Smooth muscle cell (in vitro differentiated cells): Measurements from ENCODE around the gene EDN2. TPM values are rescaled to one million over a fixed set of nuclear protein-coding genes. Genes with fewer than 3 reads are reported as not detected.

Experiments used
- DNase-seq: peaks from one replicate; lab custom pipeline; 2025; ENCODE audit not compliant: unreplicated experiment; lab: John Stamatoyannopoulos, UW
- H2AFZ ChIP-seq: fragments of 200-600 bp; sonication (generic); 2 replicates; pipeline ENCODE4 v1.6.0; 2016; ENCODE audit warnings: antibody characterized with exemption, low read depth, mild to moderate bottlenecking
- H3F3A ChIP-seq: fragments of 200-600 bp; sonication (generic); 2 replicates; pipeline ENCODE4 v1.6.0; 2017; ENCODE audit warnings: antibody characterized with exemption, low read depth
- H3K27ac ChIP-seq: fragments of 200-600 bp; sonication (generic); 2 replicates; pipeline ENCODE4 v1.5.1; 2016; ENCODE audit warnings: low read depth, mild to moderate bottlenecking
- H3K27me3 ChIP-seq: fragments of 200-600 bp; sonication (generic); 2 replicates; pipeline ENCODE4 v1.6.1; 2016; ENCODE audit warnings: low read depth, mild to moderate bottlenecking
- H3K36me3 ChIP-seq: fragments of 200-600 bp; sonication (generic); 2 replicates; pipeline ENCODE4 v1.5.1; 2016; ENCODE audit warnings: low read depth
- H3K4me1 ChIP-seq: fragments of 200-600 bp; sonication (generic); 2 replicates; pipeline ENCODE4 v1.5.1; 2016; ENCODE audit warnings: low read depth
- H3K4me2 ChIP-seq: fragments of 200-600 bp; sonication (generic); 2 replicates; pipeline ENCODE4 v1.6.0; 2016; ENCODE audit warnings: mild to moderate bottlenecking
- H3K4me3 ChIP-seq: fragments of 200-600 bp; sonication (generic); 2 replicates; pipeline ENCODE4 v1.5.1; 2016; ENCODE audit warnings: mild to moderate bottlenecking
- H3K79me2 ChIP-seq: fragments of 200-600 bp; sonication (generic); 2 replicates; pipeline ENCODE4 v1.6.0; 2016; ENCODE audit warnings: low read depth, mild to moderate bottlenecking
- H3K9ac ChIP-seq: fragments of 200-600 bp; sonication (generic); 2 replicates; pipeline ENCODE4 v1.6.0; 2016; ENCODE audit warnings: low read depth
- H3K9me3 ChIP-seq: fragments of 200-600 bp; sonication (generic); replicated peaks from 2 replicates; pipeline ENCODE4 v1.5.1; 2016; ENCODE audit warnings: low read depth
- H4K20me1 ChIP-seq: fragments of 200-600 bp; sonication (generic); 2 replicates; pipeline ENCODE4 v1.6.0; 2016; ENCODE audit warnings: low read depth
- CTCF ChIP-seq: fragments of 200-600 bp; sonication (generic); IDR thresholded peaks from 2 replicates; pipeline ENCODE4 v1.5.1; 2017; ENCODE audit warnings: borderline replicate concordance, mild to moderate bottlenecking, antibody characterized with exemption; ENCODE audit not compliant: insufficient read depth, poor library complexity, severe bottlenecking
- WGBS: methylation state at CpG from one replicate; pipeline ENCODE4 v1.1.7; 2016; ENCODE audit warnings: low lambda C conversion rate; 5-methylcytosine and 5-hydroxymethylcytosine counted together
- polyA plus RNA-seq: library from polyadenylated mRNA; unstranded; fragments of >200 nt; fragmentation: Nextera tagmentation; extraction: Ambion mirVana; gene quantifications from 2 replicates; pipeline ENCODE4 v1.2.1, GENCODE V29; 2016
- total RNA-seq: library from RNA; depleted of rRNA; stranded (reverse); fragments of >200 nt; gene quantifications from 2 replicates; pipeline ENCODE4 v1.2.3, GENCODE V29; 2014

The EDN2 gene
- total and polyA plus RNA-seq, 2 experiments from 2014 or later: not detected

- Histone ChIP-seq H3K4me1 (peaks cover 4% of the 10 kb centered on the region), H3K4me2 (no peak overlapping the region), H2AFZ (no peak overlapping the region), H3K27ac (no peak overlapping the region), H3K4me3 (no peak overlapping the region), H3K27me3 (no peaks in the 10 kb centered on the region), H3K79me2 (no peaks in the 10 kb centered on the region), H4K20me1 (no peaks in the 10 kb centered on the region), H3K36me3 (no peaks in the 10 kb centered on the region), H3F3A (peaks cover 3% of the 10 kb centered on the region), H3K9ac (no peak overlapping the region), H3K9me3 (no peaks in the 10 kb centered on the region)
- DNase-seq: no peak
- TF ChIP-seq CTCF: no peak
- WGBS: 96% methylated on average over 5 of the region's 5 CpGs
These were observed 34.0 kb upstream of the EDN2 start for GRCh38 chr1:41518471-41518870.

- no peak overlapping the region for H3K4me2 ChIP-seq
These were observed 32.6 kb upstream of the EDN2 start for GRCh38 chr1:41517062-41517438.

DNA sequence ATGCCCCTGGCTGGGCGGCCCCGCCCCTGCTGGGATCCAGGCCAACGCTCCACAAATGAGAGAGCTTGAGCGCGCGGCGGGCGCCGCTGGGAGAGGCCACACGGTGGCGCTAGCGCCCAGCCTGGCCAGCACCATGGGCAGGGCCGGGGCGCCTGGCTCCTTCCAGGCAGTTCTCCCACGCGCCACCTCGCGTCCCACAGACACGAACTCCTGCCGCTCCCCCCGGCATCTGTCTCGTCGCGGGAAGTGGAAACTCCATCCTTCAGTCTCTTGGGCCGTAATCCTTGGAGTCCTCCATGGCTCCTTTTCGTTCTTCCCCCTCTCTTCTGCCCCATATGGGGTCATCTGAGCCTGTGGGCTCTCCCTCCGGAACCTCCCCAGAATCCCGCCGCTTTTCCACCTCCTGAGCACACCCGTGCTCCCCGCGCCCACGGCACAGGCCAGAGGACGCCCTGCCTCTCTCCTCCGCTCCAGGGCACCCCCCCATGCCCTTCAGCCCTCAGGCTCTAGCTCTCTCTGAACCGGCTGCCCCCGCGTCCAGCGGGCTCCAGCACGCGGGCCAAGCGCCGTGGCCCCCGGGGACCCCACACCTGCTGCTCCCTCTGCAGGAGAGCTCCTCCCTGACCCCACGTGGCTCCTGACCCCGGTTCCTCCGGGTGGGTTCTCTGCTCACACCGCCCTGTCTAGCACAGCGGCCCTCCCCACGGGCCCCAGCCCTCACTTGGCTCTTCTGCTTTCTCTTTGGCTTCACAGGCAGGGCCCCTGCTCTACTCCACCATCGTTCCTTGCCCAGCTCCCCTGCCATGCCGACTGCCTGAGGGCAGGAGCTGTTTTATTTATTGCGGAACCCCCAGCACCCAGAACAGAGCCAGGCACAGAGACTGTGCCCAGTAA is 31.9 kb upstream of the EDN2 start:
- Histone ChIP-seq H3K9me3 (no peaks in the 10 kb centered on the region), H4K20me1 (no peaks in the 10 kb centered on the region), H3K36me3 (no peaks in the 10 kb centered on the region), H3K27me3 (no peaks in the 10 kb centered on the region), H3K79me2 (no peaks in the 10 kb centered on the region), H3K4me3 (peak overlapping the region; percentile 28), H2AFZ (no peak overlapping the region), H3F3A (peaks cover 3% of the 10 kb centered on the region), H3K27ac (no peak overlapping the region), H3K4me1 (peaks cover 4% of the 10 kb centered on the region), H3K9ac (no peak overlapping the region), H3K4me2 (peak overlapping the region; percentile 72)
- peak; percentile 81 for TF ChIP-seq CTCF
- peak; percentile 79 for DNase-seq
- WGBS: 33% methylated on average over 45 of the region's 53 CpGs

More at GRCh38 chr1:41517062-41517438, 32.6 kb upstream of the EDN2 start:
- Histone ChIP-seq H4K20me1 (no peaks in the 10 kb centered on the region), H3K27me3 (no peaks in the 10 kb centered on the region), H3K27ac (no peak overlapping the region), H3K4me1 (peaks cover 4% of the 10 kb centered on the region), H3K36me3 (no peaks in the 10 kb centered on the region), H3F3A (peaks cover 3% of the 10 kb centered on the region), H3K9ac (no peak overlapping the region), H3K79me2 (no peaks in the 10 kb centered on the region), H3K9me3 (no peaks in the 10 kb centered on the region), H2AFZ (no peak overlapping the region), H3K4me3 (no peak overlapping the region)
- DNase-seq: no peak
- TF ChIP-seq CTCF: no peak
- WGBS: 75% methylated on average over 3 of the region's 3 CpGs

DNA sequence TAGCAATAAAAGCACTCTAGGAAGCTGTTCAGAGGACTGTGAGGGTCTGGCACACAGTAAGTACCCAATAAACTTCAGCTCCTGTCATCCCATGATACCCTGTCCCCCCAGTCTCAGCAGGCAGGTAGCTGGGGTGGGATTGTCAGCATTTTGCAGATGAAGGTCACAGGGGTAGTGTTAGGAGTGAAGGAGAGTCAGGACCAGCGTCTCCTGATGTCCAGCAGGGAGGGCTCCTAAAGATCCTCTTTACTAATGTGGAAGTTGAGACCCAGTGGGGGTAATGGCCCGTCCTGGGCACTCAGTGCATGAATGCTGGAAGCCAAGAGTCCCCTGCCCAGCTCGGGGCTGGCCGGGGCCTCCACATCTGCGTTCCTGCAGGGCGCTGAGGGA is 31.3 kb upstream of the EDN2 start:
- Histone ChIP-seq H3K9ac (no peak overlapping the region), H4K20me1 (no peaks in the 10 kb centered on the region), H3K79me2 (no peaks in the 10 kb centered on the region), H3K4me1 (peaks cover 4% of the 10 kb centered on the region), H3K4me2 (peak overlapping the region; percentile 72), H3F3A (peaks cover 3% of the 10 kb centered on the region), H2AFZ (no peak overlapping the region), H3K9me3 (no peaks in the 10 kb centered on the region), H3K27ac (no peak overlapping the region), H3K27me3 (no peaks in the 10 kb centered on the region), H3K4me3 (no peak overlapping the region), H3K36me3 (no peaks in the 10 kb centered on the region)
- 15% methylated on average over 6 of the region's 6 CpGs for WGBS
- TF ChIP-seq CTCF: no peak
- DNase-seq: no peak
